ENCODE results near the gene LIPG. TPM values are rescaled to one million over a fixed set of nuclear protein-coding genes. Genes with fewer than 3 reads are reported as not detected.

LIPG gene
- polyA plus RNA-seq, 1 donor from 2014 or later: 0.85 TPM

- Histone ChIP-seq H3K27me3 (ENCODE audit: insufficient read depth, low read depth, low read length) (no peaks in the 10 kb centered on the region), H3K9me3 (ENCODE audit: low read length) (no peaks in the 10 kb centered on the region), H3K79me2 (replicated peaks; ENCODE audit: insufficient read depth, low read length) (no peaks in the 10 kb centered on the region), H4K20me1 (ENCODE audit: insufficient read depth) (no peaks in the 10 kb centered on the region), H3F3A (ENCODE audit: insufficient read depth, low read length, poor library complexity, severe bottlenecking) (no peaks in the 10 kb centered on the region), H3K4me2 (ENCODE audit: low read length) (no peak overlapping the region), H3K4me3 (ENCODE audit: low read length) (no peak overlapping the region), H3K36me3 (ENCODE audit: insufficient read depth, low read length) (no peaks in the 10 kb centered on the region), H2AFZ (ENCODE audit: low read depth, low read length) (no peak overlapping the region), H3K9ac (ENCODE audit: low read length) (no peak overlapping the region), H3K27ac (ENCODE audit: low read length) (no peak overlapping the region), H3K9me2 (ENCODE audit: insufficient read depth, low read length) (no peaks in the 10 kb centered on the region)
- TF ChIP-seq POLR2AphosphoS5 (IDR thresholded peaks at IDR 0.05): no peak
- no peak for TF ChIP-seq SMC3 (conservative IDR thresholded peaks at IDR 0.05; ENCODE audit: poor library complexity)
- no peak for TF ChIP-seq RAD21 (conservative IDR thresholded peaks at IDR 0.05)
These were observed 24.5 kb upstream of the LIPG start for GRCh38 chr18:49537232-49537896.

- no peaks in the 10 kb centered on the region for H3K79me2 ChIP-seq (replicated peaks; ENCODE audit: insufficient read depth, low read length)
- TF ChIP-seq POLR2AphosphoS5 (IDR thresholded peaks at IDR 0.05) (no peak), RAD21 (conservative IDR thresholded peaks at IDR 0.05) (no peak), REST (IDR thresholded peaks at IDR 0.05; ENCODE audit: borderline replicate concordance) (no peak)
- no peak overlapping the region for H3K9ac ChIP-seq (ENCODE audit: low read length)
- H3K9me2 ChIP-seq (ENCODE audit: insufficient read depth, low read length): no peaks in the 10 kb centered on the region
- no peak overlapping the region for H3K4me2 ChIP-seq (ENCODE audit: low read length)
- H4K20me1 ChIP-seq (ENCODE audit: insufficient read depth): no peaks in the 10 kb centered on the region
- no peaks in the 10 kb centered on the region for H3K36me3 ChIP-seq (ENCODE audit: insufficient read depth, low read length)
- no peaks in the 10 kb centered on the region for H3K27me3 ChIP-seq (ENCODE audit: insufficient read depth, low read depth, low read length)
- no peak overlapping the region for H3K27ac ChIP-seq (ENCODE audit: low read length)
- H3K4me3 ChIP-seq (ENCODE audit: low read length): no peak overlapping the region
- no peaks in the 10 kb centered on the region for H3K9me3 ChIP-seq (ENCODE audit: low read length)
- H3F3A ChIP-seq (ENCODE audit: insufficient read depth, low read length, poor library complexity, severe bottlenecking): no peaks in the 10 kb centered on the region
- no peak overlapping the region for H2AFZ ChIP-seq (ENCODE audit: low read depth, low read length)
These were observed 17.5 kb upstream of the LIPG start for GRCh38 chr18:49544362-49544761.

- Histone ChIP-seq H3K9ac (ENCODE audit: low read length) (no peak overlapping the region), H4K20me1 (ENCODE audit: insufficient read depth) (no peaks in the 10 kb centered on the region), H3K36me3 (ENCODE audit: insufficient read depth, low read length) (no peaks in the 10 kb centered on the region), H3K27ac (ENCODE audit: low read length) (no peak overlapping the region), H3K9me2 (ENCODE audit: insufficient read depth, low read length) (no peaks in the 10 kb centered on the region), H3K9me3 (ENCODE audit: low read length) (no peaks in the 10 kb centered on the region), H2AFZ (ENCODE audit: low read depth, low read length) (no peak overlapping the region), H3K79me2 (replicated peaks; ENCODE audit: insufficient read depth, low read length) (no peaks in the 10 kb centered on the region), H3F3A (ENCODE audit: insufficient read depth, low read length, poor library complexity, severe bottlenecking) (no peaks in the 10 kb centered on the region), H3K4me2 (ENCODE audit: low read length) (no peak overlapping the region), H3K27me3 (ENCODE audit: insufficient read depth, low read depth, low read length) (no peaks in the 10 kb centered on the region), H3K4me3 (ENCODE audit: low read length) (no peak overlapping the region)
- no peak for TF ChIP-seq CTCF (IDR thresholded peaks at IDR 0.05; ENCODE audit: poor library complexity, severe bottlenecking)
- TF ChIP-seq TAF1 (IDR thresholded peaks at IDR 0.05; ENCODE audit: low read depth): no peak
- TF ChIP-seq MXI1 (conservative IDR thresholded peaks at IDR 0.05; ENCODE audit: poor library complexity, severe bottlenecking): no peak
- no peak for TF ChIP-seq RAD21 (conservative IDR thresholded peaks at IDR 0.05)
- no peak for TF ChIP-seq SMC3 (conservative IDR thresholded peaks at IDR 0.05; ENCODE audit: poor library complexity)
- no peak for TF ChIP-seq EP300 (conservative IDR thresholded peaks at IDR 0.05; ENCODE audit: poor library complexity, severe bottlenecking)
- no peak for TF ChIP-seq EZH2 (IDR thresholded peaks at IDR 0.05; ENCODE audit: borderline replicate concordance, insufficient read depth, low read length, poor library complexity, severe bottlenecking)
- TF ChIP-seq REST (IDR thresholded peaks at IDR 0.05; ENCODE audit: borderline replicate concordance): no peak
- TF ChIP-seq POLR2AphosphoS5 (IDR thresholded peaks at IDR 0.05): no peak
These were observed 15.6 kb upstream of the LIPG start for GRCh38 chr18:49546278-49546677.
